IPS-18c (cell line): ENCODE measurements around the gene CADM1.

Experiments used
- H3K4me3 ChIP-seq: 2 replicates; pipeline ENCODE4 v1.7.0; 2013; ENCODE audit warnings: low read depth, mild to moderate bottlenecking, low read length, moderate library complexity; ENCODE audit not compliant: insufficient read depth
- H3K9me3 ChIP-seq: one replicate; pipeline ENCODE4 v1.6.1; 2013; ENCODE audit warnings: mild to moderate bottlenecking, low read length, moderate library complexity; ENCODE audit not compliant: control insufficient read depth, insufficient read depth

The CADM1 gene

DNA sequence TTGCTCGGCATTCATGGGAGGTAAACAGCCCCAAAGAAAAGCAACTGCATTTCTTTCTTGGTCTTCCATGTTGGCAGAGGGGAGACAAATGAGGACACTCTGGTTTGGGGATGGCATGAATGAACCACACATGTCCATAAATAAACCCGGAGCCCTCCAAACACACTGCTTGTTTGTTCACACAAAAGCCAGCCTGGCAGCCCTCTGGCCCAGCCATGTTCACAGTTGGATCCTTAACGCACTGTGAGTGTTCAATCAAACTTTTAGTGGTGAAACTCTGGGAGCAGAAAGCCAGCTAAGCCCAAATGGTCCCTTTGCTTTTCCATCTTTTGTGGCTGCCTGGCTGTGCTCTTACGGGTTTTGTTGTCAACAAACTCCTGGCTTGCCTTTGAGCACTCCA, 336.8 kb downstream of the CADM1 start:
- Histone ChIP-seq H3K9me3 (no peaks in the 10 kb centered on the region), H3K4me3 (no peak overlapping the region)

DNA sequence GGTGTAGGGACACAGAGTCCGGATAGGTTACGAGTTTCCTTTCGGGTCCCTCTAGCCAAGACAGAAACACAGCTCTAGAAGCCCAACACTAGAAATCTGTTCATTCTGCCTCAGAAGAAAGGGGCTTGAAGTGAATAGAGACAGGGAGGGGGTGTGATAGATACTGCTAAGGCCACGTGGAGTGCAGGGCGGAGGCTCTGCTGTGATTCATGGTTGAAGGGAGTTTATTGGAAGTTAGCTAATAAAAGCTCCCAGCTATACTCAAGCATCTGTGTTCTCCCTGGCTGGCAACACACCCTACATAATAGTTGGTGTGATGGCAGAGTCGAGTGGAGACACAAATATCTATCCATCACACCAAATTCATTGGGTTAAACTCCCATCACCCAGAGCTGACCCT, 337.4 kb downstream of the CADM1 start:
- H3K4me3 ChIP-seq = no peak overlapping the region
- H3K9me3 ChIP-seq = no peaks in the 10 kb centered on the region

DNA sequence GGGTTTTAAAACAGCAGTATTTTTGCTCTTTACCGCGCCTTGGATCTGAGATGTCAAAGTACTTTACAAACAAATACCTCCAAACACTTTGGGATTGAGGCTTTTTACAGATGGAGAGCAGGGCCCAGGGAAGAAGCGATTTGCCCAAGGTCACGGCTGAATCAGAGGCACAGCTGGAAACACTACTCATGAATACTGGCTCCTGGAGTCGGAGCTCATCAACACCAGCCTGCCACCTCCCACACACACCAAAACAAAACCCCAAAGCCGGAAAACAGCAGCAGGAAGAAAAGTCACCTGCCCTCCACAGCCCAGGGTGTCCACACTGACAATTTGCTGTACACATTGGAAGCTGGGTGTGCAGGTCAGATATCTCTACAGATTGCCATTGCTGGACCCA, 339.4 kb downstream of the CADM1 start:
- Histone ChIP-seq H3K4me3 (no peak overlapping the region), H3K9me3 (no peaks in the 10 kb centered on the region)

DNA sequence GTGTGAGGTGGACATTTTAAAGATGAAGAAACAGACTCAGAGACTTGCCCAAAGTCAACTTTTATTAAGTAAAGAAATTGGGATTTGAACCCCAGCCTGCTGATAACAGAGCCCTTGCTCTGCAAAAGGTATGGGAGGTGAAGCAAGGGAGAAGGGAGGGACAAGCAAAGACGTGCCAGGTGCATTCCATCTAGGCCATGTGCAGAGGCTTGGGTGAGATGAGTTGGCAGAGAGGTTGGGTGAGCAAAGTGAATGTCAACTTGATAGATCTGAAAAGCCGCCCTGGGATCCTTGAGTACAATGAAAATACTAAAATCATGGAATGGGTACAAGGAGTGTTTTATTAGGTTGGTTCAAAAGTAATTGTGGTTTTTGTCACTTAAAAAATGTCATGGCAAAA, 341.3 kb downstream of the CADM1 start:
- Histone ChIP-seq H3K4me3 (no peak overlapping the region), H3K9me3 (no peaks in the 10 kb centered on the region)

DNA sequence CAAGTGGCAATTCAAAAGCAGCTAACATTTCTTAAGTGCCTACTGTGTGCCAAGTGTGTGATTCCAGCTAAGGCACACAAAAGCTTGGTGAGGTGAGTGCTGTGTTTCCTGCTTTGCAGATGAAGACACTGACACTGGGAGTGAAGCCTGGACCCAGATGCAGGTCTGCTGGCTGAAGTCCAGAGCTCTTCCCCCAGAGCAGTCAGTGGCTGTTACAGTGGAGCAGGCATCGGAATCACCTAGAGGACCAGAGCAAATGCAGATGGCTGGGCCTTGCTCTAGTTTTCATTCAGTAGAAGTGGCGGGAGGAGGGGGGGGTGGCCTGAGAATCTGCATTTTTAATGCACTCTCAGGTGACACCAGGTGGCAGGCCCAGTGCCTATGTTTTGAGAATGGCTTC, 342.3 kb downstream of the CADM1 start:
- no peak overlapping the region for H3K4me3 ChIP-seq
- no peaks in the 10 kb centered on the region for H3K9me3 ChIP-seq

DNA sequence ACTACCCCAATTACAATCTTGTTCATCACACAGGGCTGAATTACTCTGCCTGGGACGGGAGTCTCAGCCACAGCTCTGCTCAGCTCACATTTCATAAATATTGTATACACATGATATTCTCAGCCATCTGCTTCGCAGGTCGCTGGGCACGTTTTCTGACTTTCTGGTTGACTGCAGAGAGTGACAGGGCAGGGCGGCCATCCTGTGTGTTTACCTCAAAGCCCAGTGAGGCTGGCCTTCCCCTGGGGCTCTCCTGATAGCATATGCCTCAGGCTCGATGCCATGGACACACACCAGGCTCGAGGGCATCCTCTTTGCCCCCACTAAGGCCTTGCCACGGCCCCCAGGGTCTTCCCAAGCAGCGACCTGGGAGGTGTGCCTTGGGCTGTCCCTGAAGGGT, 345.0 kb downstream of the CADM1 start:
- Histone ChIP-seq H3K9me3 (no peaks in the 10 kb centered on the region), H3K4me3 (no peak overlapping the region)

DNA sequence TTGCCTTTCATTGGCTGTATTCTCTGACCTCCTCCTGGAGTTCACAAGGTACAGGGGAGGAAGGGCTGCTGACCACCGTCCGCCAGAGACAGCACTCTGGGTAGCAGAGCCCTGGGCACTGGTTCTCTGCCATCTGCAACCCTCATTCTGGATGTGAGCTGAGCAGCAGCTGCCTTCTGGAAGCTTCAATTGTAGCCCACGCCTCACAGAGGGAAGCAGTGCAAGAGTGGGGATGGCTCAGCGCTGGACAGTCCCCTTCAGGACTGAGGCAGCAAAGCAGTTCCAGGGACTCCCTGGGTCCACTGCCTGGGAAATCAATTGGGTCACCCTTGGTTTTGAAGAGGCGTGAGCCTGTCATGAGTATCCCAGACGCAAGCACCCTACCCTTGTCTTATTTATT, 346.2 kb downstream of the CADM1 start:
- Histone ChIP-seq H3K9me3 (no peaks in the 10 kb centered on the region), H3K4me3 (no peak overlapping the region)

DNA sequence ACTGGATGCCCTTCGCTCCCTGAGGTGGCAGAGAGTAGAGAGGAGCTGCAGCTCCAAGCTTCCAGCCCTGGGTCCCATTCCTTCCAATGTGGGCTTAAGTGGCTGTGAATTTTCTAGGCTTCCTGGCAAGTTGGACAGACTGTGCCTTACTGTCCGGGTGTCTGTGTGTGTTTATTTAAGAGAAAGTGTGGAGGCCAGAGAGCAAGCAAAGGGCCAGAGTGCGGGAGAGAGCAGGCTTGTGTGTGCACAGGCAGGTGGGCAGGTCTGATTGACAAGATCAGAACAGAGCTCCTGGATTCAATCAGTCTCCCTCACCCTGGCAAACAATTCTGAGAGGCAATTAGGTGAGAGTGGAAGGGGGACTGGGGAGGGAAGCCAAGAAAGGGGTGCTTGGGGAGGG, 347.0 kb downstream of the CADM1 start:
- Histone ChIP-seq H3K9me3 (no peaks in the 10 kb centered on the region), H3K4me3 (no peak overlapping the region)

DNA sequence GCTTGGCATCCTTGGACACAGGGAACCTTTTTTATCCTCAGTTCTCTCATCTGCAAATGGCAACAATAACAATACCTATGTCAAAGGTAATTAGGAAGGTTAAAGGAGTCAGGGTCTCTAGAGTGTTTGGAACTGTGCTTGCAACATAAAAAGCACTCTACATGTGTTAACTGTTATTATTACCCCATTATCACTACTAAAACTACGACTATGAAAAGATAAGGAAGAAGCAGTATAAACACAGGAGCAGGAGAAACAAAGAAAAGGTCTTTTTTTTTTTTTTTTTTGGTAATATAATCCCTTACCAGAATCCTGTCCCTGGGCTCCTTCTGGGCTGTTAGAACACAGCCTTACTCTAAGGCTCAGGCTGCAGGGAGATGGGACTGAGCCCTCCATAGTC, 348.2 kb downstream of the CADM1 start:
- Histone ChIP-seq H3K9me3 (no peaks in the 10 kb centered on the region), H3K4me3 (no peak overlapping the region)

DNA sequence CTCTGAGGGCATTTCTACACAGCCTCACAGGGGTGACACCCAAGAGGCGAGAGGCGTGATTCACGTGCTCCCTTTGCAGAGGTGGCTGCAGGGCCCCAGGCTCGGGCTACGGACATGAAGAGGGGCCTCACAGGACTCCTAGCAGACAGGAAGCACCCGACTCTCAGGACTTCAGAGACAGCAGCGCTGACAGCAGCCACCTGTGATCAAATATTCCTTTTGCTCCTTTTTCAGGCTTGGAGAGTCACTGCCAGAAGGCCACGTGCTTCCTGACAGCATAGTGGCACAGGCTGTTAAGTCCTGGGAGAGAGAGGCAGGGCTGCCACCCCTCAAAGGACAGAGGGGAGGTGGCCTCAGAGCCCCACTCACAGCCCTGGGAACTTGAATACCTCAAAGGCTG, 348.9 kb downstream of the CADM1 start:
- no peaks in the 10 kb centered on the region for H3K9me3 ChIP-seq
- H3K4me3 ChIP-seq = no peak overlapping the region

DNA sequence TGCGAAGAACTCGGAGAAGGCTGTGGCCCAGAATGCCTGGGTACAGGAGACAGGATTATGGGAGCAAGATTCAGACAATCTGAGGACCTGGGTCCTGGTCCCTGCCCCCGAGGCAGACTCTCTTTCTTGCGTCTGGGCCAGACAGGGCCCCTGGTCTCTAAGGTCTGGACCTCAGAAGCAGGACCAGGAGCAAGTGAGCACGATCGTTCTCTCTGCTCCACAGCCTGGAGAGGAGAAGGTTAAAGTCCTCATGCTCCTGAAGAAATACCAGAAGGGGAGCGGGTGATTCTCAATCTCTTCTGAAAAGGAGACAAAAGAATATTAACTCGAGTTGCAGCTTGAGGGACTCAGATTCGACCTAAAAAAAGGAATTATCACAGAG, 349.9 kb downstream of the CADM1 start:
- Histone ChIP-seq H3K9me3 (no peaks in the 10 kb centered on the region), H3K4me3 (no peak overlapping the region)

DNA sequence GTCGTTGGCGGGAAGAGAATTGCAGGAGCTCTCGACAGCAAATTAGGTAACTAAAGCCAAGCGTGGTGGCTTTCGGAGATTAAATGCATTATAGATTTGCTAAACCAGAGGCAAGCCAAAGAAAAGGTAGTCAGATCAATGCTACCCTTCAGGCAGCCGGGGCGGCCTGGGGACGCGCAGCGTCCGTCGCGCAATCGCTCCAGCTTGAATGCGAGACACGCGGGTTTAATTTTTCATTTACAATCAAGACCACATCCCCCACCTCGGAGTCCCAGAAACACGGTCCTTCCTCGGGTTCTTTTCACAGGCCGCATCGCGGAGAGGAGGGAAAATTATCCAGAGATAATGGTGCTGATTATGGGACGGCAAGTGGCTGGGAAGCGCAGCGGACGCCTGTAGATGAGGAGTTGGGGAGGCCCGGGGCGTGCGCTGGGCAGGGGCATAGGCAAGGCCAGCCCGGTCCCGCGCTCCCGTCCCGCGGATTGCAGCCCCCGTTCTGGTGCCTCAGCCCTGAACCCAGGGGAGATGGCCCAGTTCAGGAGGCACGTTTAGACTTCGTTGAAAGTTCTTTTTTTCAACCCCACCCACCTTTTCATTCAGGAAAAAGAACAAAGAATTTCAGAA, 350.4 kb downstream of the CADM1 start:
- Histone ChIP-seq H3K9me3 (no peaks in the 10 kb centered on the region), H3K4me3 (no peak overlapping the region)

DNA sequence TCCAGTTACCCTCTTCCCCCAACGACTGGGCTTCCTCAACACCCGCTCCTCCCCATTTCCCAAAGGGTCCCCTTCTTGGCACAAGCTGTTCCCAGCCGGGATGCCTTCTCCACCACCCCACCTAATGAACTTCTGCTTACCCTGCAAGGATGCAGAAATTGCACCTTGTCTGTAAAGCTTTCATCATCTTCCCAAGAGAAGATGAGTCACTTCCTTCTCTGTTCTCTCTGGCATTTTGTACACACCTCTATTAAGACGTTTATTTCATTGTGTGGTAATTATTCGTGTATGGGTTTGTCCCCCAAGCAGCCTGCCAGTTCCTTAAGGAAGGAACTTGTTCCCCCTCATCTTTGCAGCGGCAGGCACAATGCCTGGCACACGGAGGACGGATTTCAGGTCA, 351.1 kb downstream of the CADM1 start:
- Histone ChIP-seq H3K4me3 (no peak overlapping the region), H3K9me3 (no peaks in the 10 kb centered on the region)

DNA sequence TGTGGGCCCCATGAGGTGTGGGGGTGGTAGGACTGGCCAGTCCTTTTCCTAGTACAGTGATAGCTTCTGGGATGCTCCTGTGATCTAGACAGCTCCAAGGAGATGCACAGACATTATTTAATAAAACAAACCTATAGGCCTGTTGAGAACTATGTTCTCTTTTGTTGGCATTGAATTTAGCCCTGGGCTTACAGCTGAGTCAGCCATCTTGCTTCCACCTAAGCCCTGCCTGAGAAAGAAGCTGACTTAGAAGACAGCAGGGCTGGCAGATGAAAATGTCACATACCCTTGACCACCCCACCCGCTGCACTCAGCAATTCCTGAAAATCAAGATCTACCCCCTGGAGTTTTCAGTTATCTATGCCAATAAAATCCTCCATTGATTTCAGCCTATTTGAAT, 353.2 kb downstream of the CADM1 start:
- no peak overlapping the region for H3K4me3 ChIP-seq

DNA sequence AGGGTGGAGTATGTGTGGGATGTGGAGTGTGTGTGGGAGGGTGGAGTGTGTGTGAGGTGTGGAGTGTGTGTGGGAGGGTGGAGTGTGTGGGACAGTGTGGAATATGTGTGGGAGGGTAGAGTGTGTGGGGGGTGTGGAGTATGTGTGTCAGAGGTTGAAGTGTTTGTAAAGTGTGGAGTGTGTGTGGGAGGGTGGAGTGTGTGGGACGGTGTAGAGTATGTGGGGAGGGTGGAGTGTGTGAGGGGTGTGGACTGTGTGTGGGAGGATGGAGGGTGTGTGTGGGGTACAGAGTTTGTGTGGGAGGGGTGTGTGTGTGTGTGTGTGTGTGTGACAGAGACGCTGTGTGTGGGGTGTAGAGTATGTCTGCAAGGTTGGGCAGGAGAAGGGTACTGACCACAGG, 355.5 kb downstream of the CADM1 start:
- H3K4me3 ChIP-seq = no peak overlapping the region
- H3K9me3 ChIP-seq = no peaks in the 10 kb centered on the region

More for the DNA sequence above, 353.2 kb downstream of the CADM1 start:
- no peaks in the 10 kb centered on the region for H3K9me3 ChIP-seq

DNA sequence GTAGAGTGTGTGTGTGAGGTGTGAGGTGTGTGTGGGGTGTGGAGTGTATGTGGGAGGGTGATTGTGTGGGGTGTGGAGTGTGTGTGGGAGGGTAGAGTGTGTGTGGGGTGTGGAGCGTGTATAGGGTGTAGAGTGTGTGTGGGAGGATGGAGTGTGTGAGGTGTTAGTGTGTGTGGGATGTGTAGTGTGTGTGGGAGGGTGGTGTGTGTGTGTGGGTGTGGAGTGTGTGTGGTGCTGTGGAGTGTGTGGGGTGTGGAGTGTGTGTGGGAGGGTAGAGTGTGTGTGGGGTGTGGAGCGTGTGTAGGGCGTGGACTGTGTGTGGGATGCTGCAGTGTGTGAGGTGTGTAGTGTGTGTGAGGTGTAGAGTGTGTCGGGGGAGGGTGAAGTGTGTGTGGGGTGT, 356.1 kb downstream of the CADM1 start:
- Histone ChIP-seq H3K4me3 (no peak overlapping the region), H3K9me3 (no peaks in the 10 kb centered on the region)

DNA sequence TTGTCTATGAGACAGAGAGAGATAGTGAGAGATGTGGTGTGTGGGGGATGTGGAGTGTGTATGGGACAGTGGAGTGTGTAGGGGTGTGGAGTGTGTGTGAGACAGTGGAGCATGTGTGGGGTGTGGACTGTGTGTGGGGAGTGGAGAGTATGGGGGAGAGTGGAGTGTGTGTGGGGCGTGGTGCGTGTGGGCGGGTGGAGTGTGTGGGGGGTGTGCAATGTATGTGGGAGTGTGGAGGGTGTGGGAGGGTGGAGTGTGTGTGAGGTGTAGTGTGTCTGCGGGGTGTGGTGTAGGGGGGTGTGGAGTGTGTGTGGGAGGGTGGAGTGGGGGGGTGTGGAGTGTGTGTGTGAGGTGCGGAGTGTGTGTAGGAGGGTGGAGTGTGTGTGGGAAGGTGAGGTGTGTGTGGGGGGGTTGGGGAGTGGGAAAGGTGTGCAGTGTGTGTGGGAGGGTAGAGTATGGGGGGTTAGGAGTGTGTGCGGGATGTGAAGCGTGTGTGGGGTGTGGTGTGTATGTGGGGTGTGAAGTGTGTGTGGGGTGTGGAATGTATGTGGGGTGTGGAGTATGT, 356.9 kb downstream of the CADM1 start:
- Histone ChIP-seq H3K4me3 (no peak overlapping the region), H3K9me3 (no peaks in the 10 kb centered on the region)

DNA sequence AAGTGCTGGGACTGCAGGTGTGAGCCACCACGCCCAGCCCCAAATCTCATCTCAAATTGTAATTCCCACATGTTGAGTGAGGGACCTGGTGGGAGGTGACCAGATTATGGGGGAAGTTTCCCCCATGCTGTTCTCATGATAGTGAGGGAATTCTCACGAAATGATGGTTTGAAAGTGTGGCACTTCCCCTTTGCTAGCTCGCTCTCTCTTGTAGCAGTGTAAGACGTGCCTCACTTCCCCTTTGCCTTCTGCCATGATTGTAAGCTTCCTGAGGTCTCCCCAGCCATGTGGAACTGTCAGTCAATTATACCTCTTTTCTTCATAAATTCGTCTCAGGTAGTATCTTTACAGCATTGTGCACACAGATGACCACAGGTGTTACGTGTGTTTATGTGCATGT, 357.8 kb downstream of the CADM1 start:
- Histone ChIP-seq H3K4me3 (no peak overlapping the region), H3K9me3 (no peaks in the 10 kb centered on the region)

DNA sequence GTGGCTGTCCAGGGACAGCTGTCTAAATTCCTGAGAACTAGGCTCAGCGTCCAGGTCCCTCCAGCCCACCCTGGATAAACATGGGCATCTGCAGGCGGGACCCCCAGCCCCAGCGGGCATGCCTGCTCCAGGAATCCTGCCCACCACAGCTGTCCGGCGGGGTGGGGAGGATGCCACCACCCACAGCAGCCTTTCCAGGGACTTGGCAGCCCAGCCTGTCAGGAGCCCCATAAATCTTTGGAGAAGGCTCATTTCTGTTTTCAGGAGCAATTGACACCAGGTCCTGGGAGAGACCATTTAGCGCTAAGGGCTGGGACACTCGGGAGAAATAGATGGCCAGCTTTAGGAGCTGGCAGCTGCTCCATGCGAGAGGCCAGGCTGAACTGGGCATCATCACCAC, 358.9 kb downstream of the CADM1 start:
- H3K9me3 ChIP-seq = no peaks in the 10 kb centered on the region

More for the DNA sequence above, 358.9 kb downstream of the CADM1 start:
- no peak overlapping the region for H3K4me3 ChIP-seq
